Caco-2 (cell line): ENCODE data around the gene CAPN15. TPM values are rescaled to one million over a fixed set of nuclear protein-coding genes. Genes with fewer than 3 reads are reported as not detected.

ENCODE experiments used
- BruUV-seq: library from RNA; stranded (reverse); fragments of 400-500 nt; replicated peaks from 2 replicates; lab custom pipeline; 2021; lab: Mats Ljungman, UMichigan
- CTCF ChIA-PET: fragments of 300-600 bp; sonication (Branson Sonifier 250); formaldehyde crosslinking; loops from one replicate; lab custom pipeline; 2022; ENCODE audit warnings: antibody characterized with exemption; lab: Charles Lee
- POLR2A ChIA-PET: fragments of 300-600 bp; sonication (Branson Sonifier 250); formaldehyde crosslinking; loops from one replicate; lab custom pipeline; 2022; ENCODE audit warnings: antibody characterized with exemption; lab: Charles Lee
- DNase-seq, 2 experiments: peaks; one replicate each; pipeline versions ENCODE4 v3.0.0 to v3.0.0-alpha.2; 2020 to 2022
- H3K27me3 ChIP-seq: replicated peaks from 2 replicates; pipeline ENCODE4 v1.6.0; 2011; ENCODE audit warnings: low read length; ENCODE audit not compliant: control insufficient read depth, insufficient read depth
- H3K36me3 ChIP-seq: 2 replicates; pipeline ENCODE4 v1.5.1; 2011; ENCODE audit warnings: low read length; ENCODE audit not compliant: control insufficient read depth, insufficient read depth
- H3K4me1 ChIP-seq: fragments of 250-450 bp; sonication (Bioruptor Pico); 2 replicates; pipeline ENCODE4 v1.5.1; 2020; ENCODE audit warnings: mild to moderate bottlenecking
- H3K4me3 ChIP-seq: 2 replicates; pipeline ENCODE4 v1.5.1; 2011; ENCODE audit warnings: low read depth, mild to moderate bottlenecking, control low read depth, low read length
- H3K9me3 ChIP-seq: fragments of 250-450 bp; sonication (Bioruptor Pico); 2 replicates; pipeline ENCODE4 v1.5.1; 2020; ENCODE audit warnings: mild to moderate bottlenecking, moderate library complexity
- H3K27ac Mint-ChIP-seq: one replicate; pipeline ENCODE4 v1.8.0; 2022; ENCODE audit warnings: mixed read lengths; ENCODE audit not compliant: unreplicated experiment
- H3K27me3 Mint-ChIP-seq: one replicate; pipeline ENCODE4 v1.8.0; 2022; ENCODE audit warnings: mixed read lengths; ENCODE audit not compliant: insufficient read depth, unreplicated experiment
- H3K36me3 Mint-ChIP-seq: one replicate; pipeline ENCODE4 v1.8.0; 2022; ENCODE audit warnings: mild to moderate bottlenecking, mixed read lengths; ENCODE audit not compliant: insufficient read depth, unreplicated experiment
- H3K4me1 Mint-ChIP-seq: one replicate; pipeline ENCODE4 v1.8.0; 2022; ENCODE audit warnings: low read depth, mixed read lengths; ENCODE audit not compliant: unreplicated experiment
- H3K4me3 Mint-ChIP-seq: one replicate; pipeline ENCODE4 v1.8.0; 2022; ENCODE audit warnings: mild to moderate bottlenecking, moderate library complexity, mixed read lengths; ENCODE audit not compliant: unreplicated experiment
- H3K9me3 Mint-ChIP-seq: one replicate; pipeline ENCODE4 v1.8.0; 2022; ENCODE audit warnings: mixed read lengths; ENCODE audit not compliant: unreplicated experiment
- CTCF ChIP-seq, 2 experiments: fragments of 200-600 bp in 1 of 2; IDR thresholded peaks; 1 replicate in 1 of 2; 2 replicates in 1 of 2; pipeline versions ENCODE4 v1.5.1 to v1.8.0; 2011 to 2022; ENCODE audit warnings: antibody characterized with exemption in 1 of 2, control low read depth in 1 of 2, inconsistent platforms in 1 of 2, low read depth in 1 of 2, low read length in 1 of 2, mild to moderate bottlenecking in 1 of 2, moderate library complexity in 1 of 2; ENCODE audit not compliant: insufficient read depth in 1 of 2, severe bottlenecking in 1 of 2, unreplicated experiment in 1 of 2
- intact Hi-C: fragments of 100-400 bp; cut with micrococcal nuclease; formaldehyde crosslinking; loops from one replicate; pipeline ENCODE4 v1.10.0; 2022; ENCODE audit not compliant: unreplicated experiment
- total RNA-seq: library from RNA; stranded (reverse); gene quantifications from 2 replicates; pipeline ENCODE4 v1.2.3, GENCODE V29; 2022

The CAPN15 gene
- total RNA-seq, 1 experiment from 2014 or later, result 85.3 TPM

DNA sequence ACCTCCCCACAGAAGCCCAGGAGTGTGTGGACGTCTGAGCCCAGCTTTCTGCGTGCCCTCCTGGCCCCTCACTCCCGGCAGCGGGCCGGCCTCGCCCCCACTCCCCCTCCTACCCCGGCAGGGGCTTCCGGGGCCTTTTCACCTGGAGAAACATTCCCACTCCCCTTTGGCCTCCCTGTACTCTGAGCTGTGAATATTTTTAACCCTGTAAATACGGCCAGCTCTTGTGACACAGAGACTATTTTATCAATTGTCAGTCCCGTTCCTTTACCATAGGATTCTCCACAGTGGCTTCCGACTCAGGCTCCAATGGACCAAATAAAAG lies 26.7 kb downstream of the CAPN15 start:
- ChIA-PET CTCF (no interaction called here), POLR2A (no interaction called here)
- Mint-ChIP-seq H3K4me3 (no peak overlapping the region), H3K36me3 (no peaks in the 10 kb centered on the region), H3K4me1 (no peaks in the 10 kb centered on the region), H3K27me3 (no peaks in the 10 kb centered on the region), H3K9me3 (no peaks in the 10 kb centered on the region), H3K27ac (no peak overlapping the region)
- no TSS peak for BruUV-seq
- Histone ChIP-seq H3K9me3 (no peaks in the 10 kb centered on the region), H3K36me3 (no peaks in the 10 kb centered on the region; the same call in none of the 2 replicates), H3K4me1 (no peaks in the 10 kb centered on the region), H3K27me3 (no peaks in the 10 kb centered on the region), H3K4me3 (no peak overlapping the region)
- intact Hi-C loops, result no loop called here
- no peak for TF ChIP-seq CTCF (IDR thresholded peaks at IDR 0.05; ENCODE audit: insufficient read depth in 1 of 2, low read depth in 1 of 2, low read length in 1 of 2, severe bottlenecking in 1 of 2, unreplicated experiment in 1 of 2)
- no peak for DNase-seq

DNA sequence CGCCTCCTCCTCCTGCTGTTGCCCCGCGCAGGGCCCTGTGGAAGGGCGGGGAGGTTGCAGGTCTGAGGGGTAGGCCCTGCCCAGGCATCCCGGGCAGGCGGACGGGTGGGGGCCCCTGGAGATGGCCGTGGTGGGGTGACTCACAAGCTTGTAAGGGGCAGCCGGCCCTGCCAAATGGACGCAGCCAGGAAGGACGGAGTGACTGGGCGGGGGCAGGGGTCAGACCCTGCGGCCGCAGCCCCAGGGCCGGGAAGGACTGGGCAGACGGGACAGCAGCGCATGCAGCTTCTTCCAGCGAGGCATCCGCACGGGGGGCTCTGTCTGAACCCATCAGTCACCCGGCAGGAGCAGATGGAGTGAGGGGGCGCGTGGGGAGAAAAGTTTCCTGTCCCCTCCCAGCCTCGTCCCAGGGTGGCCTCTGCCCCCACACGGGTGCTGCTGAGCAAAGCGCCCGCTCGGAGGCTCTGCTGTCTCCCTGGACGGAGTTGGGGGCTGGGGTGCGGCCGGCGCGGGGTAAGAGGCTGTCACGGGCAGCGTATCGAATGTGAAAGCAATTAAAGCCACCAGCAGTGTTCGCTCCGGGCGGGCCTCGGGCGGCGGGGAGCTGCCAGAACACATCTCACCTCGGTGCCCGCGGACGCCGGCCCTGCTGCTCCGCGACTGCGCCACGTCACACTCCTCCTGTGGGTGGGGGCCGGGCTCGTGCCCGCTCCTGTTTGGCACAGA lies 27.3 kb downstream of the CAPN15 start:
- no peaks in the 10 kb centered on the region for H3K4me1 Mint-ChIP-seq
- no peak for TF ChIP-seq CTCF (IDR thresholded peaks at IDR 0.05; ENCODE audit: insufficient read depth in 1 of 2, low read depth in 1 of 2, low read length in 1 of 2, severe bottlenecking in 1 of 2, unreplicated experiment in 1 of 2)
- H3K9me3 Mint-ChIP-seq, result no peaks in the 10 kb centered on the region
- Histone ChIP-seq H3K9me3 (no peaks in the 10 kb centered on the region), H3K4me1 (no peaks in the 10 kb centered on the region), H3K4me3 (no peak overlapping the region), H3K36me3 (no peaks in the 10 kb centered on the region; the same call in none of the 2 replicates), H3K27me3 (no peaks in the 10 kb centered on the region)
- no peaks in the 10 kb centered on the region for H3K27me3 Mint-ChIP-seq
- intact Hi-C loops, result no loop called here
- no peak overlapping the region for H3K4me3 Mint-ChIP-seq
- ChIA-PET CTCF (no interaction called here), POLR2A (no interaction called here)
- no TSS peak for BruUV-seq
- no peaks in the 10 kb centered on the region for H3K36me3 Mint-ChIP-seq
- DNase-seq, result no peak
- H3K27ac Mint-ChIP-seq, result no peak overlapping the region

DNA sequence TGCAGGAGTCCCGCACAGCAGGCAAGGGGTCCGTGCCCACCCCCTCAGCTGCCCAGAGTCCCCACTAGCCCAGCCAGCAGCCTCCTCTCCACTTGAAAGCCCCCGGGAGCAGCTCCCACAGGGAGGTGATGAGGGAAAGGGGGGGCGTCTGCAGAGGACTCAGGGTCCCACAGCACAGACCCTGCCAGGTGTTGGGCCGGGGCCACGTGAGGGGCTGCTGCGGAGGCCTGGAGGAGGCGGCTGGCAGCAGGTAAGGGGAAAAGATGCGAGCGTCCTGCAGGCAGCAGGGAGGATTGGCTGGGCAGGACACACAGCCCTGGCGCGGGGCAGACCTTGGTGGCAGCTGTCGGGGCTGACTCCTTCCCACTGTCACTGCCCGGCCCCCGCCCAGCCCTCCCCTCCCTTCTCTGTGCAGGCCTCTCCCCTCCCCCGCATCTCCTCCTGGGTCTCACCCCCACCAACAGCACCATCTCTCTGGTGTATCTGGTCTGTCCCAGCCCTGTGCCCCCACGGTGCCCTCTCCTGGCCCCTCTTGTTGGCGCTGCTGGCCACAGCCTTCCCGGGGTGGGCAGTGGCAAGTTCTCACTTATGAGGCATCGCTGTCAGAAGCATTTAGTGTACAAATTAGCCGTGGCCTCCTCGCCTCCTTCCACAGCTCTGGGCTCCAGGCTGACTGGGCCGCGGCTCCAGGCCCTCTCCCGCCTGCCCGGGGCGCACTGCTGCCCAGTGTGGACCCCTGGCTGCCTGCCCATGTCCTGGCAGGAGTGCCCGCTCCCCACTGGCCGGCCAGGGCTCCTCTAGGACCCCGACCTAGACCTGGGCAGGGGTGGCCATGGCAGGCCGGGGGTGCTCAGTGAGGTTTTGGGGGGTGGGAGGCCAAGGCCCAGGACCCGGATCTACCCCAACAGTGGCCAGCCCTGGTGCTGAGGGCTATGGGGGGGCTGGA lies 28.3 kb downstream of the CAPN15 start:
- H3K27ac Mint-ChIP-seq, result no peak overlapping the region
- H3K4me1 Mint-ChIP-seq, result no peaks in the 10 kb centered on the region
- ChIA-PET POLR2A (no interaction called here), CTCF (no interaction called here)
- Histone ChIP-seq H3K4me1 (no peaks in the 10 kb centered on the region), H3K27me3 (no peaks in the 10 kb centered on the region), H3K4me3 (no peak overlapping the region), H3K36me3 (no peaks in the 10 kb centered on the region; the same call in 1 of the 2 replicates), H3K9me3 (no peaks in the 10 kb centered on the region)
- intact Hi-C loops, result no loop called here
- H3K4me3 Mint-ChIP-seq, result no peak overlapping the region
- no peaks in the 10 kb centered on the region for H3K36me3 Mint-ChIP-seq
- H3K9me3 Mint-ChIP-seq, result no peaks in the 10 kb centered on the region
- BruUV-seq, result no TSS peak
- no peak for TF ChIP-seq CTCF (IDR thresholded peaks at IDR 0.05; ENCODE audit: insufficient read depth in 1 of 2, low read depth in 1 of 2, low read length in 1 of 2, severe bottlenecking in 1 of 2, unreplicated experiment in 1 of 2)
- no peak for DNase-seq
- no peaks in the 10 kb centered on the region for H3K27me3 Mint-ChIP-seq
